NT2/D1 (cell line): ENCODE data around the gene SLC25A5.

Experiments
- DNase-seq: peaks from one replicate; pipeline ENCODE4 v3.0.0-alpha.2; 2011; ENCODE audit warnings: low read depth, low spot score
- H3K27me3 ChIP-seq: 2 replicates; pipeline ENCODE4 v1.6.0; 2011; ENCODE audit warnings: mild to moderate bottlenecking; ENCODE audit not compliant: insufficient read length, insufficient read depth
- H3K36me3 ChIP-seq: 2 replicates; pipeline ENCODE4 v1.6.1; 2011; ENCODE audit warnings: mild to moderate bottlenecking, low read length, mixed read lengths; ENCODE audit not compliant: insufficient read depth, insufficient read length
- H3K4me1 ChIP-seq: 2 replicates; pipeline ENCODE4 v1.5.1; 2011; ENCODE audit not compliant: insufficient read depth, insufficient read length
- H3K4me3 ChIP-seq: 2 replicates; pipeline ENCODE4 v1.5.1; 2011; ENCODE audit warnings: low read depth; ENCODE audit not compliant: insufficient read length
- H3K9ac ChIP-seq: 2 replicates; pipeline ENCODE4 v1.6.0; 2011; ENCODE audit warnings: low read depth; ENCODE audit not compliant: insufficient read length
- H3K9me3 ChIP-seq: 2 replicates; pipeline ENCODE4 v1.5.1; 2011; ENCODE audit warnings: mild to moderate bottlenecking, low read length; ENCODE audit not compliant: insufficient read depth
- SUZ12 ChIP-seq: IDR thresholded peaks from 2 replicates; pipeline ENCODE4 v1.6.1; 2011; ENCODE audit not compliant: insufficient read length, insufficient read depth; ENCODE audit errors: extremely low read depth
- YY1 ChIP-seq: IDR thresholded peaks from 2 replicates; pipeline ENCODE4 v1.6.1; 2011; ENCODE audit not compliant: insufficient read length, insufficient read depth
- ZNF274 ChIP-seq: IDR thresholded peaks from 2 replicates; pipeline ENCODE4 v1.6.1; 2011; ENCODE audit warnings: mild to moderate bottlenecking, low read depth, low read length

Gene SLC25A5

DNA sequence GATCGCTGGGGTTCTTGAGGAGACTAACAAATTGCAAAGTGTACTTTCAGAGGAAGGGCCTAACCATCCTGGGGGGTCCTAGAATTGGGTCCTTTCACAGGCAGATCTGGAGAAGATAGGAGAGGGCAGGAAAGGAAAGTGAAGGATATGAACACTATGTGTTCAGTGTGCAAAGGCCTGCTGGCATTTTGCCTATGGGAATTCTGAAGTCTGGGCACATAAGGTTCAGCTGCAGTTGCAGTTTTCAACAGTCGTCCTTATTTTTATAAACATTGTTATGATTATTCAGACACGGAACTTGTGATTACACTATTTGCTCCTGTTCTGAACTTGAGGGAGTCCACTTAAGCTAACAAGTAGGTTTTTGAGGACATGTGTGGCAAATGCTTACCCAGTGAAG is 1.3 kb upstream of the SLC25A5 start:
- no peaks in the 10 kb centered on the region for H3K9me3 ChIP-seq
- TF ChIP-seq SUZ12 (no peak), ZNF274 (no peak), YY1 (no peak)
- H3K4me3 ChIP-seq, result no peak overlapping the region
- DNase-seq, result no peak
- peaks cover 25% of the 10 kb centered on the region for H3K36me3 ChIP-seq
- no peak overlapping the region for H3K9ac ChIP-seq
- peaks cover 4% of the 10 kb centered on the region for H3K4me1 ChIP-seq
- H3K27me3 ChIP-seq, result no peaks in the 10 kb centered on the region

DNA sequence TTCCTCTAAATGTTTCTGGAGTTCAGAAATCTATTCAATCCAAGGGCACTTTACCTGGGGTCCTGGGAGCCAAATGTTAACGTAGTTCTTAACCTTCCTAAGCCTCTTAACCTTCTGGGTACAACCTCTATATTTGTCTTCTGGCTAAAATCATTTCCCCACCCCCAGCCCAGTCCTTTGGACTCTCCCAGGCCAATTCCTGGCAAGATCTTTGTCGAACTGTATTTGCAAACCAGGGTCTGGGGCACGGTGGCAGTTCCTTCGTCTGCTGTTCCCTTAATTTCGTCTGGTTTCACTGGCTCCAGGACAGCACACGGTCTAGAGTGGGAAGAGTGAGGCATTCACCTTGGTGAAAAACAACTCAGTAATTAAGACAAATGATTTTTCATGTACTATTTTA is 811 bp upstream of the SLC25A5 start:
- Histone ChIP-seq H3K9ac (peak overlapping the region; percentile 6), H3K4me1 (peaks cover 4% of the 10 kb centered on the region), H3K4me3 (no peak overlapping the region), H3K9me3 (no peaks in the 10 kb centered on the region), H3K27me3 (no peaks in the 10 kb centered on the region), H3K36me3 (peaks cover 25% of the 10 kb centered on the region)
- DNase-seq, result no peak
- no peak for TF ChIP-seq ZNF274
- TF ChIP-seq SUZ12, result no peak
- TF ChIP-seq YY1, result no peak

DNA sequence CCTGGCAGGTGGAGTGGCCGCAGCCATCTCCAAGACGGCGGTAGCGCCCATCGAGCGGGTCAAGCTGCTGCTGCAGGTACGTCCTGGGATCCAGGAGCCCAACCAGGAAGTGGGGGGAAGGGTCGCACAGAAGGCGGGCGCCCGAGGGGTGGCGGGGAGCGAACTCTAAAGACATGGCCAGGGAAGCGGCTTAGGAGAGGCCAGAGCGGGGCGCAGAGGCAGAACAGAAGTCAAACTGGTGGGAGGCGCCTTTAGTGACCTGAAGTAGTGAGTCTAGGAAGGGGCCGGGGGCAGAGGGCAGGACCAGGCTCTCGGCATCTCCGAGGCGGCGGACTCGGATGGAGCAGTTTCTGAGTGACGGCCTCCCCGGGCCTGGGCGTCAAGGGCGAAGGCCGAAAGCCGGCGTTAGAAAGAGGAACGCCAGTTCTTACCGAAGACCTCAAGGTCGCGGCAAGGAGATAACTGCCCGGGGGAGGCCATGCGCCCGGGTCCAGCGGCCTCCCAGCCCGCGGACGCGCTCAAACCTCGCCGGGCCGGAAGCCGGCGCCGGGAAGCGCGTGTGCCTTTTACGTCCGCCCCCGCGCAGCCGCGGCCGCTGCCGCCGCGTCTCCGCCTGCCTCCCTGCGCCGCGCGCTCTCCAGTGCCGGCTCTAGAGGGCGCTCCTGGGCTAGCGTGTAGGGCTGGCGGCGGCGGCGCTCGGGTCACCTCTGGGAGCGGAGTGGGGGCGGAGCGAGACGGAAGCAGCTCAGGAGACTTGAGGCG is 488 bp downstream of the SLC25A5 start:
- H3K4me3 ChIP-seq, result peak overlapping the region; percentile 89
- no peaks in the 10 kb centered on the region for H3K27me3 ChIP-seq
- H3K9me3 ChIP-seq, result no peaks in the 10 kb centered on the region
- peak; percentile 64 for DNase-seq
- peaks cover 4% of the 10 kb centered on the region for H3K4me1 ChIP-seq
- H3K36me3 ChIP-seq, result peaks cover 25% of the 10 kb centered on the region
- H3K9ac ChIP-seq, result peak overlapping the region; percentile 97
- TF ChIP-seq YY1 (no peak), ZNF274 (no peak)

DNA sequence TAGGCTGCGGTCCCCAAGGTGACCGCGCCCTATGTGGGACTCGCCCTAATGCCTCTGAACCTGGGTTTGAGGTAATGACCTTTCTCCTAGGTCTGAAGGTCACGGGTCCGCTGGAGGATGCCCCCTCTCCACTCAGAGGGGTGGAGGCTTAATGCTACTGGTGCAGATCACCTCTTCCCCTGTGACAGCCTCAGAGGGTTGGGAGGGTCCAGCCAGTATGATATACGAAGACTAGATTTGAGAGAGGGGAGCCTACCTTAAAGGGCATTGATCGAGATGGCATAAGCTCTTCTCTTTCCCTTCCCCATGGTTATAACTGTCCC is 1.0 kb downstream of the SLC25A5 start:
- Histone ChIP-seq H3K36me3 (peaks cover 25% of the 10 kb centered on the region), H3K27me3 (no peaks in the 10 kb centered on the region), H3K4me1 (peaks cover 4% of the 10 kb centered on the region), H3K4me3 (peak overlapping the region; percentile 89), H3K9me3 (no peaks in the 10 kb centered on the region), H3K9ac (peak overlapping the region; percentile 97)
- no peak for DNase-seq
- no peak for TF ChIP-seq ZNF274
- TF ChIP-seq SUZ12, result no peak
- no peak for TF ChIP-seq YY1

DNA sequence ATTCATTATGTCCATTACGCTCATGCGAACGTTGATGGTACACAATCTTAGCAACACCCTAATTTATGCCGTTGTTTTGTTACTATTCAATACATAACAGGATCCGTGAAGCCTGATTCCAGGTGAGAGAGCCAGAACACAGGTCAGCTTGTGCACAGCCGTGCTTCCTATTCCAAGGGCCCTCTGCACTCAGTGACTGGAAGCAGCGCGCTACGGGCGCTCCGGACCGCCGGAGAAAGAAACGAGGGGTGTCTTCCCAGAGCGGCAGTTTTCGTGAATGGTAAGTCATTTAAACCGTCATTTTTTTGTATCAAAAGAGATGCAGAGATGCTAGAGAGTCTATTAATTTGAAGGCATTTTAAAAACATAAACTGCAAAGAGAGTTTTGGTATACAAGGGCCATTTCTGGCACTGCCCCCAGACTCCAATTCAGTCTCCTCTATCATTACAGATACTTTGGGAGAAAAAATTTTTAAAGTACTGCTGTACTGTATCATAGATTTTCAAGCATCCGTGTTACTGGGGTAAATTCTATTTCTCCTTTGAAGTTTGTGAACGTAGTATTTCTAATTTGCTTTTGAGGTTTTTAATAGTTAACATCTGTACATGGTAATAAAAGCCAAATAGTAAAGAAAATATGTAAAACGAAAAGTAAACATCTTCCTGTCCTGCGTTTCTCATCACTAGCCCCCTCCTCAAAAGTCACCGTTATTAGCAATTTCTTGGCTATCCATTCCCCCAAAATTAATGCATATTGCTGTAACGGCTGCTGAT is 6.6 kb downstream of the SLC25A5 start:
- H3K27me3 ChIP-seq, result no peaks in the 10 kb centered on the region
- no peak overlapping the region for H3K9ac ChIP-seq
- peaks cover 17% of the 10 kb centered on the region for H3K36me3 ChIP-seq
- no peak overlapping the region for H3K4me3 ChIP-seq
- H3K9me3 ChIP-seq, result no peaks in the 10 kb centered on the region
- no peaks in the 10 kb centered on the region for H3K4me1 ChIP-seq
- TF ChIP-seq YY1 (no peak), SUZ12 (no peak), ZNF274 (no peak)
- DNase-seq, result no peak

DNA sequence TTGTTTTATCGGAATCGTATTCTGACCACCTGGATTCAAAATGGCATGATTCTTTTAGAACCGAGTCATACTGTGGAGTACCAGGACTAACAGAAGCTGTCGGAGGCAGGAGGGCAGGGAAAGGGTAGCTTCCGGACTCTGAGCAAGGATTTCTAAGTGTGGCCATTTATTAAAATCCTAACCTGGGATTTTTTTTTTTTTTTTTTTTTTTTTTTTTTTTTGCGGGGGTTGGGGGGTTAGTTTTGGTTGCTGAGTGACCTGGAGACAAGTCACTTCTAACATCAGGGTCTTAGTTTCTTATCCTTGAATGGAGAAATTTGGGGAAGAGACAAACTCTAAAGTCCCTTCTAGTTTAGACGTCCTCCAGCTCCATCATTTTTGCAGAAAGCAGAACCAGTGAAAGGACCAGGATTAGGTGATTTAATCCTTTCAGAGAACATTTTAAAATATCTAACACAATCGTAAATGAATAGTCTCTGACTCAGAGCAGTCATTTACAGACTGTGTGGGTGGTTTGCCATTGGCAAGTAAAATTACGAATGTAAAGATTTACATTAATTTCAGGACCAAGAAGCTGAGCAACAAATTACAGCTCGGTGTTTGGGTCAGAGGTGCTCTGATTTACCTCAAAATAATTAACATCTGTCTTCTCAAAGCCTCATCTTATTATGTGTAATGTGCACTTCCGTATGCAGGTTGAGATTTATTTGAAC is 7.3 kb downstream of the SLC25A5 start:
- Histone ChIP-seq H3K4me3 (no peak overlapping the region), H3K27me3 (no peaks in the 10 kb centered on the region), H3K9ac (no peak overlapping the region), H3K9me3 (no peaks in the 10 kb centered on the region), H3K4me1 (no peaks in the 10 kb centered on the region), H3K36me3 (peaks cover 10% of the 10 kb centered on the region)
- TF ChIP-seq YY1 (no peak), ZNF274 (no peak), SUZ12 (no peak)
- DNase-seq, result no peak

DNA sequence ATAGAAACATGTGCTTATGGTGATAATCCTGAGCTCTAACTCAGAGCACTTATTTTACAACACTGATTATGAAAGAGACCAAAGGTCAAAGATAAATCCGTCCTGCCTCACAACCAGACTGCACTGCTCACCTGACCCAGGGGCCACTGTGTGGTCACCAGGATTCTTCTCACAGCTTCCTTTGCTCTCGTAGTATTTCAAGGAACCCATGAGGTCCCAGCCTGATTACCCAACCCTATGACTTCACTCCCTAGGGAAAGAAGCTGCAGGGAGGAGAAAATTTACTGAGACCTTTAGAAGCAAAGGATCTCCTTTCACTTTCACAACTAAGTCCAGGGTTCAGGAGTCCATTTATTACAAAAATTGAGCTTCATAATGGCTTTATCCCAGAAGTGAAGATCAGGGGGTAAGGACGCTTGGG is 9.6 kb downstream of the SLC25A5 start:
- TF ChIP-seq YY1 (no peak), ZNF274 (no peak), SUZ12 (no peak)
- H3K4me1 ChIP-seq, result peaks cover 3% of the 10 kb centered on the region
- no peaks in the 10 kb centered on the region for H3K27me3 ChIP-seq
- no peaks in the 10 kb centered on the region for H3K9me3 ChIP-seq
- no peak for DNase-seq
- H3K9ac ChIP-seq, result no peak overlapping the region
- no peaks in the 10 kb centered on the region for H3K36me3 ChIP-seq
- no peak overlapping the region for H3K4me3 ChIP-seq
